Nucleus accumbens (tissue), 56 donors: ENCODE data around the gene ELAVL2.
A peak's percentile ranks its signal among the peaks of the same experiment; 100 is the strongest.

ENCODE experiments used
- DNase-seq, 56 donors: peaks; one replicate each; lab custom pipeline; 2025; lab: John Stamatoyannopoulos, UW

Gene ELAVL2

GRCh38 chr9:23826120-23826629 lies at the start of gene ELAVL2:
Gene ELAVL2, minus strand, starts transcription at chr9:23826240. Its CDS starts 64,006 bp downstream, at chr9:23762234.
- DNase-seq, result peak in 55 of 56 donors; percentile 18 to 95 (median 79)

DNA sequence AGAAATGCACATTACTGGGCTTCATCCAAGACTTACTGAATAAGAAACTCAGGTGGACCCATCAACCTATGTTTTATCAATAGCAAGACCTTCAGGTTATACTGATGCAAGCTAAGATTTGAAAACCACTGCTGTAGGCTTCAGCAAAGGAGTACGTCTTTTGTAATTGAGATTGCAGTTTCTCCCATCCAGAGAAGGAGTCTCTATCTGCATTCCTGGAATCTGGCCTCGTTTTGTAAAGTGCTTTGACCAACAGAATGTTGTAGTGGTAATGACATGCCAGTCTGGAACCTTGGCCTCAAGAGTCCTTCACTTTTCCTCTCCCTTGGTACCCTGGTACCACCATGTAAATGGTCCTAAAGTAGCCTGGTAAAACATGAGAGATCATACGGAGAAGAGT lies 32.2 kb upstream of the ELAVL2 start:
- no peak for DNase-seq

- no peak for DNase-seq
Observed at GRCh38 chr9:23855873-23856604, 30.0 kb upstream of the ELAVL2 start.

GRCh38 chr9:23850690-23851629 lies 24.9 kb upstream of the ELAVL2 start:
- peak in 2 of 56 donors; percentile 6 to 10 for DNase-seq

DNA sequence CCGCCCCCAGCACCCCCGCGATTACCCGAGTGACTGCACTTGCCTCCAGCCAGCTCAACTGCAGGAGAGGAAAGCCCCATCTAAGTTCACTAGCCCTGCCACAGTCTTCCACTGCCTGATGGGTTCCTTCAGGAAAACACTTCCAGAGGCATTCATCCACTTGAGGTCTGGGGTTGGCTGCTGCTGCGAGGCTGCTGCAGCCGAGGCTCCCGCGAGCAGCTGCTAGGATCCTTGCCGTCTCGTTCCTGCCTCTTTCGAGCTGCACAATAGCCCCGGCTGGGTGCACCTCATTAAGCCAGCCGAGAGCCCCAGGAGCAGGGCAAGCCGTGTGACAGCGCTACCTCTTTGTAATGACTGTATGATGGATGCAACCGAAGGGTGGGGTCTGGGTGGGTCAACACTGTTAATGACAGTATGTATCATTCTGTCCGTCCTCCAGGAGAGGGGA lies 24.2 kb upstream of the ELAVL2 start:
- no peak for DNase-seq

GRCh38 chr9:23849379-23850035 lies 23.5 kb upstream of the ELAVL2 start:
- DNase-seq, result no peak

GRCh38 chr9:23842565-23843129 lies 16.6 kb upstream of the ELAVL2 start:
- DNase-seq, result no peak

- no peak for DNase-seq
Observed at GRCh38 chr9:23841304-23841703, 15.3 kb upstream of the ELAVL2 start.

GRCh38 chr9:23837038-23837437 lies 11.0 kb upstream of the ELAVL2 start:
- no peak for DNase-seq

- DNase-seq, result no peak
Observed at GRCh38 chr9:23830929-23831730, 5.1 kb upstream of the ELAVL2 start.

DNA sequence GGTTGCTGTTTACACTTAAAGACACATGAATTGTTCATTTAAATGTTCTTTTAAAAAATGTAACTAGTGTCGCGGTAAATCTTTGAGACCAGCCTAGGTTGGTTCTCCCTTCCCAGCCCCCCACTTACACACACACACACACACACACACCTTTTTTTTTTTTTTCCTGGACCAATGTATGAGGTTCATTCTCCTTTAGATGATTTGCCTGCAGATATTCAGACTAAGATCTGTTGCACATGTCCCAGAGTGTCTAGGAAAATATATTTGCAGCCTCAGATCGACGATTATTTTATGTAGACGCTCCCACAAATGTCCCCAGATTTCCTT lies 4.4 kb upstream of the ELAVL2 start:
- DNase-seq, result no peak

DNA sequence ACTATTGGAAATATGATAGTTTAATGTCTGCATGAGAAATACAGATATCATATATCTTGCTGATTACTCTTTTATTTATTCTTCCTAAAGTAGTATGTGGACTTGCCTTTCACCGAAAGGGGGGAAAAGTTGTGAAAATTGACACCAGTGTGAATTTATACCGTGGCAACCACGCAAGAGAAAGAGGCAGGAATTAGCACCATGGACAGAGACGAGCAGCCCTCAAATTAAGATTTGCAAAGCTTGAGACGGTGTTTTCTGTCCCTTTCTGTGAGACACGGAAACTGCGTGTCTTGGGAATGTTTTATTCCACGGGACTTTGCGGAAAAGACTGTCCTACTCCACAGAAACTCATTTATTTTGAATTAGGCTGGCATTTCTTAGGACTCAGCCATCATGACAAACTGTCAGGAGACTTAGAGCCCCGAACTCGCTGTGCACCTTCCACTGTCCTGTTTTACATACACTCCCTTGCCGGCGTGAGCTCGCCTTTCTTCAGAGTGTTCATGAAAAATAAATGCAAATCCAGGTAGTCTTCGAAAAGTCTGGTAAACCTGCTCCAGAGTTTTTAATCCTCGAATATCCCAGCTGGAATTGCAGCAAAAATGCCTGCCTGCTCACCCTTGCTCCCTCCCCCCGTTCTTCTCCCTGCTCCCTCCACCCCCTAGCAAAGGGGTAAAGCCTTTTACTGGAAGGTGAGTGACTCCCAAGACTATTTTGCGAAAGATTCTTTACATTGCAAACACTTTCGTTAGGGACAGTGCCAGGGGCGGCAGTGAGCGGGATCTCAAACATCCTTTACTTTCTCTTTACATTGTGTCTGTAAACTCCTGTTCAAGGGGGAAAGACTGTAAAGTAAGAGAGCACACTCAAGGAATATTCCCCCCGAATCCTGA lies 3.8 kb upstream of the ELAVL2 start:
- no peak for DNase-seq

- DNase-seq, result no peak
Observed at GRCh38 chr9:23825700-23826099, 340 bp downstream of the ELAVL2 start.

DNA sequence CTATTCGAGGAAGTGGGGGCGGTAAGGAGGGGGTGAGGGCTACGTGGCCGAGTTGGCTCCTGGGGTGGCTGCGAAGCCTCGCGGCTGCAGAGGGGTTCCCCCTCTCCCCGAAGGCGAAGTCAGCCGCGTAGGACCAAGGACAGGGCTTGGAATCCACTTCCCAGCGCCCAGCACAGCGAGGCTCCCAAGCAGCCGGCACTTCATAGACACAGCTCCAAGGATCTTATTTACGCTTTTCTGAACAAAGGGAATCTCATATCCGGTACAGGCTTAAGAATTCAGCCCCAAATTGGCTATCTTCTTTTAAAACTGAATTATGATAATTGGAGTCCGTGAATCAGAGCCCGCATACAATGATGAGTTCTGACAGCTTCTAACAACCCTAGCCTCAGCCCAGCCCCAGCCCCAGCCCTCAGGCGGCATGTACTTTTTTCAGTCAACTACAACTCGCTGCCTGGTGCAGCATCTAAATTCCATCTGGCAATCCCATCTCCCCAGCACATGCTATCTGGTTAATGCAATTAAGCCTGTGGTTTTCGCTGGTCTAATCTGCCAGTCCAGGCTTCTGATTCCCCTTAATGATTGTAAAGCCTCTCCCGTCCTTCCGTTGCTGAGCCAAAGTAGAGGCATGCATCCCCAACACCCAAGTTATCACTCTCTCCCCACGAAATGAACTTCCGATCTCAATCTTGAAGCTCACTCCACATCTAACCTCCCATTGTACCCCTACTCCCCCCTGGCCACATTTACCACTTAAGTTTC lies 1.0 kb downstream of the ELAVL2 start:
- DNase-seq, result peak in 3 of 56 donors; percentile 6 to 8 (median 7)

DNA sequence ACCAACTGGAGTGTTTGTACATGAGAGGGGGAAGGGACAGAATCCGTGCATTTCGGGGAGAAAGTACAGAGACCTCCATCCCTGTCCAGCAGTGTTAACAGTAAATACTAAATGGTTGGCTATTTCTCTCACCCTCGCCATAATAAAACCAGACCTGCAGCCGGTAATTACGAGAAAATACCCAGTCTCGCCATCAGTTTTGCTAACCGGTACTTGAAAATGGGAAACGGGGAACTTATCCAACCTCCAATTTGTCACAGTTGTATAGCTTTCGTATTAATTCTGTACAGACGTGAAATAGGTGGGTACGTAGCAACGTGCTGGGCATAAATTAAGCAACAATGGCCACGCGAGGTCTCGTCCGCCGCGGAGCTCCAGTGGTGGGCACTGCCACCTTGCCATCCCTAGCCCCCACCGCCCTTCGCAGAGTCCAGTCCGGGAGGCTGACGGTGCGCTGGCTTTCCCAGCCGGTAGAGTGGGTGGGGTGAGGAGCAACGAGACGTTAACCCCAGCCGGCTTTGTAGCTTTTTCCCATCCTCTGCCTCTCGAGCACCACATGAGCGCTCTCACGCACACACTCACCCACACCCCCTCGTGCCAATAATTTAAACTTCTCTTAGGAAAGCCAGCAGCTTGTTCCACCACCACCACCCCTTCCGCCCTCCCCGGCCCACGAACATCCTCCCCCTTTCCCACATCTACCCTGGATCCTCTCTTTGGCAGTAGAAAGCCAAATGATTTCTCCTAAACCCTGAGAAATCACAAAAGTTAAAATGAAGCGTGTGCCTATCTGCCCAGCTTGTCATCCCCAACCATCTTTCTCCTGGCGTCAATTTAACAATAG lies 1.8 kb downstream of the ELAVL2 start:
- DNase-seq, result no peak

GRCh38 chr9:23823269-23823668 lies 2.8 kb downstream of the ELAVL2 start:
- DNase-seq, result no peak
